ENCODE measurements around the gene RAB13.

Gene RAB13

GRCh38 chr1:153938996-153939395 lies 47.1 kb downstream of the RAB13 start:
- no peaks in the 10 kb centered on the region for H3K9me3 Mint-ChIP-seq
- no peak for TF ChIP-seq CTCF (IDR thresholded peaks at IDR 0.05)
- H3K27ac Mint-ChIP-seq, result no peak overlapping the region
- H3K36me3 Mint-ChIP-seq (ENCODE audit: low read depth), result peaks cover 55% of the 10 kb centered on the region
- no peak overlapping the region for H3K4me3 Mint-ChIP-seq
- no peak for DNase-seq
- peaks cover 2% of the 10 kb centered on the region for H3K27me3 Mint-ChIP-seq (ENCODE audit: low read depth, poor library complexity)
- no peaks in the 10 kb centered on the region for H3K4me1 Mint-ChIP-seq

- no peak overlapping the region for H3K4me3 Mint-ChIP-seq
- no peak overlapping the region for H3K27ac Mint-ChIP-seq
- TF ChIP-seq CTCF (IDR thresholded peaks at IDR 0.05), result no peak
Measured at GRCh38 chr1:153937331-153937730, 48.8 kb downstream of the RAB13 start.

DNA sequence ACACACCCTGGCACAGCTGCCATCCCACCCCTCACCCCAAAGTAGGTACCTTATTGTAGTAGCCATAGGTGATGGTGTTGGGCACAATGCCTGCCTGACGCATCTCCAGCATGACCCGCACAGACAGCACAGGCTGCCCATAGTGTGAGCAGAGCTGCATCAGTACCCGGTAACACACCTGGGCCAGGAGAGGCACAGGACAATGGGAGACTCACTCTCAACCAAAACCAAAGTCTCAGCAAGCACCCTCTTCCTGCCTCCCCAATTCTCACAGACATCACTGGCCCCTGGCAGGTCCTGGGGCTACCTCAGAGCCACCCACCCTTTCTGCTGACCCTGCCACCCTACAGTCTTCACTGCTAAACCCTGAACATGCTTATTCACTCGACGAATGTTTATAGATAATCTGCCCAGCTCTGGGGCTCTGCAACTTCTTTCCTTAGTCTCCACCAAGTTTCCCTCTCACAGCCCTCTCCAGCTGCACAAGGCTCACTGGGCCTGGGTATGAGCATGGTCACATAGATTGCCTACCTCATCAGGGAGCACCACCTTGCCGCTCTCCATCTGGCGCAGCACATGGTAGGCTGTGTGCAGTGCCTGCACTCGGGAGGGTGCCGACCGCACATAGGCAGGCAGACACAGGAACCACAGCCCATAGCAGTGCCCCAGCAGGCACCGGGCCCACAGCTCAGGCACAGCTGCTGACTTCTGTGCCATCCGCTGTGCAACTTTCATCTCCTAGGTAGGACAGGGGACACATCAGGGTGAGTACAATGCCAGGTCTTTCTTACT lies 49.9 kb downstream of the RAB13 start:
- TF ChIP-seq CTCF (IDR thresholded peaks at IDR 0.05), result no peak
- no peak overlapping the region for H3K4me3 Mint-ChIP-seq
- peaks cover 2% of the 10 kb centered on the region for H3K27me3 Mint-ChIP-seq (ENCODE audit: low read depth, poor library complexity)
- no peak for DNase-seq
- H3K4me1 Mint-ChIP-seq, result no peaks in the 10 kb centered on the region
- H3K36me3 Mint-ChIP-seq (ENCODE audit: low read depth), result peaks cover 61% of the 10 kb centered on the region
- no peaks in the 10 kb centered on the region for H3K9me3 Mint-ChIP-seq
- H3K27ac Mint-ChIP-seq, result no peak overlapping the region

More at GRCh38 chr1:153937331-153937730, 48.8 kb downstream of the RAB13 start:
- H3K9me3 Mint-ChIP-seq, result no peaks in the 10 kb centered on the region
- H3K4me1 Mint-ChIP-seq, result no peaks in the 10 kb centered on the region
- DNase-seq, result no peak
- peaks cover 2% of the 10 kb centered on the region for H3K27me3 Mint-ChIP-seq (ENCODE audit: low read depth, poor library complexity)
- peaks cover 60% of the 10 kb centered on the region for H3K36me3 Mint-ChIP-seq (ENCODE audit: low read depth)

DNA sequence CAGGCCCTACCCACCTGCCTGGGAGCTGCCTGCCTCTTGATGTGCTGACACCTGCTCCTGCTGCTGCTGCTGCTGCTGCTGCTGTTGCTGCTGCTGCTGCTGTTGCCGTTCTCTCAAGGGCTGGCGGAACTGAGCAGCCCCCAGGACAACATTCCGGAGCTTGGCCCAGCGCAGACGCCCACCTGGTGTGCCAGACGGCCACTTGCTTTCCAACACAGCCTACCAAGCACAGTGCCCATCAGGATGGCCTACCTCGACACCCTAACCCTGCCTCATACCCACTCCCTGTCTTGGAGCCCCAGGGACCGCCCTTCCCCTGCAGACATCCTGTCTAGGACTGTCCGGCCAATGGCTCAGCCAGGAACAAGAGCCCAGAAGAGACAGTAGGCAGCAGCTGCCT lies 51.4 kb downstream of the RAB13 start:
- Mint-ChIP-seq H3K27ac (no peak overlapping the region), H3K4me1 (no peaks in the 10 kb centered on the region), H3K27me3 (ENCODE audit: low read depth, poor library complexity) (peaks cover 2% of the 10 kb centered on the region), H3K4me3 (no peak overlapping the region), H3K36me3 (ENCODE audit: low read depth) (peaks cover 58% of the 10 kb centered on the region), H3K9me3 (no peaks in the 10 kb centered on the region)
- TF ChIP-seq CTCF (IDR thresholded peaks at IDR 0.05), result no peak
- no peak for DNase-seq

DNA sequence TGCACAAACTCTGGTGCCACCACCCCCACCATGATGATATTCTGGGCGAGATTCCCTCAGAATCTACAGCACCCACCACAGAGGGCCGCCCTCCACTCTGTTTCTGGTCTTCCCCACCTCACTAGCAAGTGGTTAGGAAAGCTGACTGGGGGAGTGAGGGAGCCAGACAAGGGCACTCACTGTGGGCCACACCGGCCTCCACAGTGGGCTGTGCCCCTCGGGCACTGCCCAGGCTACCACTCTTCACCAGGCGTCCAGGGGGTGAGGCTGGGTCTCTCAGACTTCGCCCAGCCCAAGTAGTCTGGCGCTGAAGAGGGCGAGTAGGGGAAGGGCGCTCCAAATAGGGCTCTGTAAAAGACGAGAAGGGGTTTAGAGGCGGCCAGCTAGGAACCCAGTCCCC lies 52.2 kb downstream of the RAB13 start:
- TF ChIP-seq CTCF (IDR thresholded peaks at IDR 0.05), result no peak
- DNase-seq, result no peak
- Mint-ChIP-seq H3K4me1 (no peaks in the 10 kb centered on the region), H3K27me3 (ENCODE audit: low read depth, poor library complexity) (peaks cover 2% of the 10 kb centered on the region), H3K27ac (no peak overlapping the region), H3K4me3 (no peak overlapping the region), H3K36me3 (ENCODE audit: low read depth) (peaks cover 51% of the 10 kb centered on the region), H3K9me3 (no peaks in the 10 kb centered on the region)

DNA sequence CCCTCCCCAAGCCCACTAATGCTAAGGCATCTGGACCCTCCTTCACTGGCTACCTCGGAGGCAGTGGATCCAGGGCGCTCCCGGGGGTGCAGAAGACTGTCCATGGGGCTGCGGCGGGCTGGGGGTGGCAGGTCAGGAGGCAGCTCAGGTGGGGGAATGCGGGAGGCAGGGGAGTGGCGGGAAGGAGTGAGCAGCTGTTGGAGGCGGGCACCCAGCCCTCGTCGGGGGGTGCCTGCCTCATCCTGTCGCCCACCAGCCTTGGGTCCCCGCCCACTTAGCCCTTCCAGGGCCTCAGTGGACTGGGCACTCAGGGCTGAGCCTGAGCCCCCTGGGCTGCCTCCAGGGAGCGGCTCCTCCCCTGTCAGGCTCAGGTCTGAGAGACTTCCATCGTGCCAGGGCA lies 52.7 kb downstream of the RAB13 start:
- Mint-ChIP-seq H3K36me3 (ENCODE audit: low read depth) (peaks cover 47% of the 10 kb centered on the region), H3K27ac (no peak overlapping the region), H3K4me1 (no peaks in the 10 kb centered on the region), H3K4me3 (no peak overlapping the region), H3K9me3 (no peaks in the 10 kb centered on the region), H3K27me3 (ENCODE audit: low read depth, poor library complexity) (peaks cover 2% of the 10 kb centered on the region)
- no peak for TF ChIP-seq CTCF (IDR thresholded peaks at IDR 0.05)
- DNase-seq, result no peak
